Pulmonary artery endothelial cell (primary cell): ENCODE measurements around the gene OR13C3. TPM values are rescaled to one million over a fixed set of nuclear protein-coding genes. Genes with fewer than 3 reads are reported as not detected.
"Not testable (repeated sequence)": the region's sequence is repeated elsewhere in the genome, so short reads cannot be mapped to it uniquely, and the experiment has no call there.

Experiments used
- DNase-seq: peaks from one replicate; pipeline ENCODE4 v3.0.0-alpha.2; 2011; ENCODE audit warnings: low read depth, low spot score
- total RNA-seq: library from RNA; depleted of rRNA; stranded (reverse); fragments of >200 nt; gene quantifications from 2 replicates; pipeline ENCODE4 v1.2.3, GENCODE V29; 2014

The OR13C3 gene
- total RNA-seq, result not detected in 2 replicates

DNA sequence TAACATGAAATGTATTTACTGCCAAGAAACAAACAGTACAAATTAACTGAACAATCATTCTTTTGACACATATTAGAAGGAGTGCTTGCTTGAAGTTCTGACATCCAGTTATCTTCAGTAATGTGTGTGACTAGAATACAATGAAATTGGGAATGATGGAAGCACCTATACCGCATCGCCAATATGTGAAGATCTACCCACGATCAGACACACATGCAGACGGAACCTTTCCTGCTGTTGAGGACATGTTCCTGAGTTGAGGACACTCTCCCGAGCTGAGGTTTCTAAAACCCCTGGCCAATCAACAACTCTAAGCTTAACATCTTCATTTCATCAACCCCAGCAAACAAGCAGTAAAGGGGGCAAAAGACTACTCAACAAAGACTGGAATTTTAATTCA lies at the start of gene OR13C3:
OR13C3 (minus strand) TSS at position 101 of the 400 bp plus-strand sequence. CDS start 133 bp downstream, outside the sequence.
- DNase-seq, result no peak

DNA sequence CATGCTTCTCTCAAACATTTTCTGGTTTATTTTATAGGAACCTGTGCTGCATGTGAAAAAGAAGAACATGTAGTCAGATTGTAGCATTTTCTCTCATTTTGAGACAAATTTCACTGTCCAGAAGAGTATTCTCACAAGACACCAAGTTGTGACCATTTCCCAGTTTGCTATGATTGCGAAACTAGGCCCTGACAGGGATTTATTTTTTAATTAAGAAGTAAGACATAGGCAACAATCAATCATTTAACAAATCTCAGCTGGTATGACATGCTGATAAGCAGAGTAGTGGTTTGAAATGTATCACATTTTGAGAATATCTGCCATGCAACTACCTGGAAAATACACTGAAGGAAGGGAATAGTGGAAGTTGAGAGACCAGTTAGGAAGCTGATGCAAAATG lies 43.9 kb upstream of the OR13C3 start:
- no peak for DNase-seq

DNA sequence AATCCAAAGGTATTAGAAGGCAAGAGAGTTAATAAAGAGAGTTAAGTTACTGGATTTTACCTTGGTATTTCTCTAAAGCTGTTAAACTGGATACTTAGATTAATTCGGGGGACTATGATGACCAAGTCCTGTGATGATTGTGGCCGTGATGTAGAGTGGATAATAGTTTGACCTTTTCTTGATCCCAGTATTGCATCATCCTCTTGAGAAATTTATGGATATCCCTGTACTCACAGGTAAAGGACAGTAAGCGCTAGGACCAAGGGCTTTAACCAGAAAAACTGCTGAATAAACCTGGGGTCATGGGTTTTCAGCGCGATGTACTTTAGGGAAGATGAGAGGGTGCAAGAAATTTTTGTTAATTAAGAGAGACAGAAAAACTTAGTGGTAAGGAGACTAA lies 40.6 kb upstream of the OR13C3 start:
- DNase-seq, result no peak

GRCh38 chr9:104575456-104575855 lies 38.8 kb upstream of the OR13C3 start:
- no peak for DNase-seq

DNA sequence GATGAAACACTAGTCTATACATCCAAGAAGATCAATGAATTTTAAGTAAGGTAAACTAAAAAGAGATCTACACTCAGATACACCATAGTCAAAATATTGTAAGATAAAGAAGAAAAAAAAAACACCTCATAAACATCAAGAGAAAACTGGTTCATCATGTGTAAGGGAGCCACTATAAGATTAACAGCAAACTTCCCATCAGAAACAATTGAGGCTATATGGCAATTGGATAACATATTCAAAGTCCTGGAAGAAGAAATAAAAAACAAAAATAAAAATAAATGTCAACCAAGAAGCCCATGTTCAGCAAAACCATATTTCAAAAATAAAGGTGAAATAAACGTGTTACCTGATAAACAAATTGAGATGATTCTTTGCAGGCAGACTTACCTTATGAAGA lies 36.0 kb upstream of the OR13C3 start:
- no peak for DNase-seq

DNA sequence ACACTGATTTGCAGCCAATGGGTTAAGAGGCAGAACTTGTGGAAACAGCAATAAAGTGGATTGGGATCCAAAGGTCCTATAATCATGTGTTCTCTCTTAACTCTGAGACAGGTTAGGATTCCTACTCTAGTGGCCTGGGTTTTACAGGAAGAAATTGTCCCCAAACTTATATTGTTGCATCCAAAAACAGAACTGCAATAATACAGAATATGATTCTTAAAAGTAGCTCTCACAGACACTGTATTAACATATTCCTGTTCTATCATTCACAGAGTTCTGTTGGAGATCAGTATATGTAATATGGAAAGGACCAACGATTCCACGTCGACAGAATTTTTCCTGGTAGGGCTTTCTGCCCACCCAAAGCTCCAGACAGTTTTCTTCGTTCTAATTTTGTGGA lies 32.2 kb upstream of the OR13C3 start, which contains the start of gene OR13C8:
OR13C8 (plus strand) TSS at position 301 of the 400 bp plus-strand sequence; CDS start at position 301, 0 bp downstream.
- no peak for DNase-seq

GRCh38 chr9:104564358-104564757 lies 27.7 kb upstream of the OR13C3 start:
- no peak for DNase-seq

- no peak for DNase-seq
These were observed 20.4 kb upstream of the OR13C3 start for GRCh38 chr9:104556830-104557634.

DNA sequence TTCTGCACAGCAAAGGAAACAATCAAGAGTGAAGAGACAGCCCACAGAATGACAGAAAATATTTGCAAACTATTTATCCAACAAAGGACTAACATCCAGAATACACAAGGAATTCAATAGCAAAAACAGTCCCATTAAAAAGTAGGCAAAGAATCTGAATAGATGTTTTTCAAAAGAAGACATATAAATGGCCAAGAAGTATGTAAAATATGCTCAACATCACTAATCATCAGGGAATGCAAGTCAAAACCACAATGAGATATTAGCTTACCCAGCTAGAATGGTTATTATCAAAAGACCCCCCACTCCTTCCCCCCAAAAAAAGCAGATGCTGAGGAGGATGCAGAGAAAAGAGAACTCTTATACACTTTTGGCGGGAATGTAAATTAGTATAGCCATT lies 18.9 kb upstream of the OR13C3 start:
- DNase-seq, result no peak

- no peak for DNase-seq
These were observed 16.6 kb upstream of the OR13C3 start for GRCh38 chr9:104553261-104553660.

DNA sequence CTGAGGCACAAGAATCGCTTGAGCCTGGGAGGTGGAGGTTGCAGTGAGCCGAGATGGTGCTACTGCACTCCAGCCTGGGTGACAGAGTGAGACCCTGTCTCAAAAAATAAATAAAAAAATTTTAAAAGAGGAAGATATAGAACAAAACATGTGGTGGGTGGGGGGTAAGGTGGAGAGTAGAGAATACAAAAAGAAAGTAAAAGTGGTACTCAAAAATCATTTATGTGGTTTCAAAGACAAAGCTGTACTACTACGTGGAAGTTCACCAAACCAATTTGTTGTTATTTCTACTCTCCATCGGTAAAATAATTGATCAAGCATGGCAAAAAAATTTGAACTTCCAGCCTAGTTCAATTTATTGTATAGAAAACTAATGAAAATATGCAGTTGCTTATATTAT lies 8.0 kb upstream of the OR13C3 start:
- DNase-seq, result no peak

DNA sequence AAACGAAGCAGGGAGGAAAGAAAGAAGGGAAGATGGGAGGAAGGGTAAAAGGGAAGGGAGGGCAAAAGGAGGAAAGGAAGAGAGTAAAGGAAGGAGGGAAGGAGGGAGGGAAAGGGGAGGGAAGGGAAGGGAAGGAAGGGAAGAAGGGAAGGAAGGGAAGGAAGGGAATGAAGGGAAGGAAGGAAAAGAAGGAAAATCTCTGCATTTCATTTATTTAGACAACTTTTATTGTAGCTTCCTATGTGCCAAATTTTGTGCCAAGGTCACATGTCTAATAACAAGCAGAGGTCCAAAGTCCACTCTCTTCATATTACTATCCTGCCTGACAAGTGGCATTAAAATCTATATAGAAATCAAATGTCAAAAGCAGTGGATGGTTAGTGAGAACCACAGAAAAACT lies 2.6 kb upstream of the OR13C3 start:
- DNase-seq, result no peak

GRCh38 chr9:104527109-104527508 lies 9.5 kb downstream of the OR13C3 start, which contains the start of gene OR13C4:
Gene OR13C4 (minus strand): TSS chr9:104527209. CDS start chr9:104527209, 0 bp downstream.
- no peak for DNase-seq

GRCh38 chr9:104520241-104520640 lies 16.4 kb downstream of the OR13C3 start:
- DNase-seq, result not testable (repeated sequence)

GRCh38 chr9:104514901-104515300 lies 21.8 kb downstream of the OR13C3 start:
- no peak for DNase-seq

- DNase-seq, result no peak
These were observed 30.1 kb downstream of the OR13C3 start for GRCh38 chr9:104506565-104506964.

- no peak for DNase-seq
These were observed 32.7 kb downstream of the OR13C3 start, which contains the start of gene OR13F1 for GRCh38 chr9:104503963-104504362. Gene OR13F1 (plus strand): TSS chr9:104504263. CDS start chr9:104504263, 0 bp downstream.

GRCh38 chr9:104503440-104503839 lies 33.2 kb downstream of the OR13C3 start:
- no peak for DNase-seq

DNA sequence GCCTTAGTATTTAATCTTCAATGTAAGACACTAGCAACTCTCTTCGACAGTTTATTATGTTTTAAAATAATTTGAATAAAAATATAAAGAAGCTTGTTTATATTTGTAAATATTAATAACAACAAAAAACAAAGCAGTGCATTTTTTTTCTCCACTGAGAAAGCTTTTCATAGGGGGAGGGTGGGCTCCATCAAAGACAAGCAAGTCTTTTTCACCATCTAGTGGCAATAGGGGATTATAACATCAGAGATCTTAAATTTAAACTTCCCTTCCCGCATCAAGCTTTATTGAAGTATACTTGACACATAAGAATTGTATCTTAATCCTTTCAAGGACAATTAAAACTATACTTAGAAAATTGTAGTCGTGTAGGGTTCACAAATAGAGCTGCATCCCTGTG lies 41.8 kb downstream of the OR13C3 start:
- no peak for DNase-seq
